Thyroid gland (tissue), 4 donors: ENCODE data around the gene USP17L21.
"Not testable (repeated sequence)": the region's sequence is repeated elsewhere in the genome, so short reads cannot be mapped to it uniquely, and the experiment has no call there.

Experiments used
- POLR2A ChIP-seq, 2 donors: fragments of 450-650 bp; IDR thresholded peaks; one replicate each; pipeline ENCODE4 v1.6.1; 2017; ENCODE audit warnings: antibody characterized with exemption in 2 of 2, mild to moderate bottlenecking in 2 of 2, moderate library complexity in 1 of 2
- TF ChIP-seq, protein P1 (sequence below), 6 experiments: fragments of 200-600 bp in 3 of 6; fragments of 450-650 bp in 3 of 6; sonication (generic) in 3 of 6; IDR thresholded peaks; one replicate each; pipeline ENCODE4 v1.5.1; 2016 to 2019; ENCODE audit warnings: antibody characterized with exemption in 6 of 6, mild to moderate bottlenecking in 2 of 6, inconsistent platforms in 1 of 6, moderate library complexity in 1 of 6

DNA sequence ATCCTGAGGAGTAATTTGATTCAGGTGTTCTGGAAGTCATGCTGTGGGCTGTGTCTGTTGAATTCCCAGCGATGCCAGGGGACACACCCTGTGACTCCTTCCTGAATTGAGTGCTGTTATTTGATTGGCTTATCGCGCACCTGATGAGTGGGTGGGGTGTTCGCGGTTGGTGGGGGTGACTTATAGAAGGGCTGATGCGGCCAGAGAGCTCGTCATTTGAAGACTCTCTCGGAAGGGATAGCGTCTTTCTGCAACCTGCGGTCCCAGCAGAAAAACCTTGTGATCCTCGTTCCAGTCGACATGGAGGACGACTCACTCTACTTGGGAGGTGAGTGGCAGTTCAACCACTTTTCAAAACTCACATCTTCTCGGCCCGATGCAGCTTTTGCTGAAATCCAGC, 4.6 kb downstream of the USP17L21 start, which contains the start of gene USP17L22:
- TF ChIP-seq, protein P1, sequence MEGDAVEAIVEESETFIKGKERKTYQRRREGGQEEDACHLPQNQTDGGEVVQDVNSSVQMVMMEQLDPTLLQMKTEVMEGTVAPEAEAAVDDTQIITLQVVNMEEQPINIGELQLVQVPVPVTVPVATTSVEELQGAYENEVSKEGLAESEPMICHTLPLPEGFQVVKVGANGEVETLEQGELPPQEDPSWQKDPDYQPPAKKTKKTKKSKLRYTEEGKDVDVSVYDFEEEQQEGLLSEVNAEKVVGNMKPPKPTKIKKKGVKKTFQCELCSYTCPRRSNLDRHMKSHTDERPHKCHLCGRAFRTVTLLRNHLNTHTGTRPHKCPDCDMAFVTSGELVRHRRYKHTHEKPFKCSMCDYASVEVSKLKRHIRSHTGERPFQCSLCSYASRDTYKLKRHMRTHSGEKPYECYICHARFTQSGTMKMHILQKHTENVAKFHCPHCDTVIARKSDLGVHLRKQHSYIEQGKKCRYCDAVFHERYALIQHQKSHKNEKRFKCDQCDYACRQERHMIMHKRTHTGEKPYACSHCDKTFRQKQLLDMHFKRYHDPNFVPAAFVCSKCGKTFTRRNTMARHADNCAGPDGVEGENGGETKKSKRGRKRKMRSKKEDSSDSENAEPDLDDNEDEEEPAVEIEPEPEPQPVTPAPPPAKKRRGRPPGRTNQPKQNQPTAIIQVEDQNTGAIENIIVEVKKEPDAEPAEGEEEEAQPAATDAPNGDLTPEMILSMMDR (IDR thresholded peaks at IDR 0.05), result not testable (repeated sequence)
- TF ChIP-seq POLR2A (IDR thresholded peaks at IDR 0.05), result not testable (repeated sequence)
